NCI-H2029 treated with DMSO at 0.1 percent for 48 hours (cell line): ENCODE results near the gene ABO.
"Not testable (repeated sequence)": the region's sequence is repeated elsewhere in the genome, so short reads cannot be mapped to it uniquely, and the experiment has no call there.

Experiments
- DNase-seq: peaks from one replicate; lab custom pipeline; 2025; lab: John Stamatoyannopoulos, UW

The ABO gene

GRCh38 chr9:133262226-133262625, 12.8 kb downstream of the ABO start:
- no peak for DNase-seq

DNA sequence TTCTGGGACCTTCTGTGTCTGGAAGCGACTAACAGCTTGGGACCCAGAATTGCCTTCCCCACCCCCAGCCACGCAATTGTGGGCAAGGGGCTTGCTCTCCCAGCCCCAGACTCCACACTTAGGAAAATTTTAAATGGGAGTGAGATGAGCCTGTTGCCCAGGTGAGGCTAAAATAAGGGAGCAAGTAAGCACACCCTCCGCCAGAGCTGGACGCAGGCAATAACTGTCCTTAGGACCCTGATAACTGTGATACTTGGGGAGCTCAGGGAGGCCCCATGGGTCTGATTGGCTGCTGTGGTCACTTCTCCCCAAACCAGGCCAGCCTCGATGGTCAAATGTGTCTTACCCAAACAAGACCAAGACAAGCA, 13.3 kb downstream of the ABO start:
- DNase-seq: no peak

- no peak for DNase-seq
Observed at GRCh38 chr9:133261103-133261752, 13.8 kb downstream of the ABO start.

- no peak for DNase-seq
Observed at GRCh38 chr9:133260334-133261102, 14.5 kb downstream of the ABO start.

GRCh38 chr9:133258061-133259015, 16.7 kb downstream of the ABO start:
- no peak for DNase-seq

GRCh38 chr9:133257465-133257956, 17.5 kb downstream of the ABO start:
- DNase-seq: no peak

GRCh38 chr9:133256686-133257091, 18.3 kb downstream of the ABO start:
- no peak for DNase-seq

DNA sequence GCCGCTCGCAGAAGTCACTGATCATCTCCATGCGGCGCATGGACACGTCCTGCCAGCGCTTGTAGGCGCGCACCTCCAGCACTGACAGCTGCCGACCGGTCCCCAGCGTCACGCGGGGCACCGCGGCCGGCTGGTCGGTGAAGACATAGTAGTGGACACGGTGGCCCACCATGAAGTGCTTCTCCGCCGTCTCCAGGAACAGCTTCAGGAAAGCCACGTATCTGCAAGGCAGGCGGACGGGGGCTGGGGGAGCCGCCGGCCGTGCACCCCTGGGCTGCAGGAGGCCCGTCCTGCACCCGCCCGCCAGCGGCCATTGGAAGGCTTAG, 18.9 kb downstream of the ABO start:
- DNase-seq: no peak

DNA sequence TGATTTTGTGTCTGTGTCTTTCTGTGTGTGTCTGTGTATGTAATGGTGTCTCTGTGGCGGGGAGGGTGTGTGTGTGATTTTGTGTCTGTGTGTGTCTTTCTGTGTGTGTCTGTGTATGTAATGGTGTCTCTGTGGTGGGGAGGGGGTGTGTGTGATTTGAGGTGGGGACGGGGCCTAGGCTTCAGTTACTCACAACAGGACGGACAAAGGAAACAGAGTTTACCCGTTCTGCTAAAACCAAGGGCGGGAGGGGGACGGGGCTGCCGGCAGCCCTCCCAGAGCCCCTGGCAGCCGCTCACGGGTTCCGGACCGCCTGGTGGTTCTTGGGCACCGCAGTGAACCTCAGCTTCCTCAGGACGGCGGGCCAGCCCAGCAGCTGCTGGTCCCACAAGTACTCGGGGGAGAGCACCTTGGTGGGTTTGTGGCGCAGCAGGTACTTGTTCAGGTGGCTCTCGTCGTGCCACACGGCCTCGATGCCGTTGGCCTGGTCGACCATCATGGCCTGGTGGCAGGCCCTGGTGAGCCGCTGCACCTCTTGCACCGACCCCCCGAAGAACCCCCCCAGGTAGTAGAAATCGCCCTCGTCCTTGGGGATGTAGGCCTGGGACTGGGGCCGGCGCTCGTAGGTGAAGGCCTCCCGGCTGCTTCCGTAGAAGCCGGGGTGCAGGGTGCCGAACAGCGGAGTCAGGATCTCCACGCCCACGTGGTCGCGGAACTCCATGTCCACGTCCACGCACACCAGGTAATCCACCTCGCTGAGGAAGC, 19.4 kb downstream of the ABO start:
- no peak for DNase-seq

DNA sequence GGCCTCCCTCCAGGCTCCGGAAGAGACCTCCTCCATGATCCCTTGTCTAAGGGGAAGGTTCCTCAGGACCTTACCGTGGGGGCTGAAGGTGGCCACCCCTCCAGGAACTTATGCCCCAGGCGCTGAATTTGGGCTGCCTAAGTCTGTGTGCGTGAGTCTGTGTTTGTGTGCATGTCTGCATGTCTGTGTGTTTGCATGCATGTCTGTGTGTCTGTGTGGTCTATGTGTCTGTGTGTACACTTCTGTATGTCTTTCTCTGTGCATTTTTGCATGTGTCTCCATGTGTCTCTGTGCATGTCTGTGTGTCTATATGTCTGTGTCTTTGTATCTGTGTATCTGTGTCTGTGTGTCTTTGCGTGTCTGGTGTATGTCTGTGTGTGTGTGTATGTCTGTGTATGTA, 20.5 kb downstream of the ABO start:
- no peak for DNase-seq

GRCh38 chr9:133253268-133253667, 21.7 kb downstream of the ABO start:
- DNase-seq: no peak

- no peak for DNase-seq
Observed at GRCh38 chr9:133252301-133253020, 22.5 kb downstream of the ABO start.

- DNase-seq: no peak
Observed at GRCh38 chr9:133251773-133252172, 23.2 kb downstream of the ABO start.

DNA sequence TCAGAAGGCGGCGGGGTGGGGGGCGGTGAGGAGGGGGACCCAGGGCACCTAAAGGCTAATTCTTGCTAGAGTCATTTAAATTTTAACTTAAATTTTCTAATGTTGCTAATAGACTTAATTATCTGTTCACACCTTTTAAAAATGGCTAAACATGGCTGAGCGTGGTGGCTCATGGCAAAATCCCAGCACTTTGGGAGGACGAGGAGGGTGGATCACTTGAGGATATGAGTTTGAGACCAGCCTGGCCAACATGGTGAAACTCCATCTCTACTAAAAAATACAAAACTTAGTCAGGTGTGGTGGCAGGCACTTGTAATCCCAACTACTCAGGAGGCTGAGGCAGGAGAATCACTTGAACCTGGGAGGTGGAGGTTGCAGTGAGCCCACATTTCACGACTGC, 23.8 kb downstream of the ABO start:
- not testable (repeated sequence) for DNase-seq

DNA sequence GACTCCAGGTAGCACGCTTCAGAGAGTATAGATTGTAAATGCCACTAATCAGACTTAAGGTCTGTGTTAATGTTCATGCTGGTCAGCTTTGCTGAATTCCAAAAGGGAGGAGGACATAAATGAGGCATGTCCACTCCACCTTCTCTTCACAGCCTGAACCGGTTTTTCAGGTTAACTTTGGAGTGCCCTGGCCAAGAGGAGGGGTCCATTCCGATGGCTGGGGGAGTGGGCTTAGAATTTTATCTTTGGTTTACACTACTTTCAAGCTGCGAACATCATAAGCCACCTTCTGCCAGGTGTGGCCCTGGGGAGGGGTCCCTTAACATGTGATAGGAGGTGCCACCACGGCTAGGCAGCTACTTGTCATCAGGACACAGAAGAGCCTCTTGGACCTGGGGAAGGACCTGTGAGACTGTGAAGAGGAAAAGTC, 24.2 kb downstream of the ABO start:
- no peak for DNase-seq

DNA sequence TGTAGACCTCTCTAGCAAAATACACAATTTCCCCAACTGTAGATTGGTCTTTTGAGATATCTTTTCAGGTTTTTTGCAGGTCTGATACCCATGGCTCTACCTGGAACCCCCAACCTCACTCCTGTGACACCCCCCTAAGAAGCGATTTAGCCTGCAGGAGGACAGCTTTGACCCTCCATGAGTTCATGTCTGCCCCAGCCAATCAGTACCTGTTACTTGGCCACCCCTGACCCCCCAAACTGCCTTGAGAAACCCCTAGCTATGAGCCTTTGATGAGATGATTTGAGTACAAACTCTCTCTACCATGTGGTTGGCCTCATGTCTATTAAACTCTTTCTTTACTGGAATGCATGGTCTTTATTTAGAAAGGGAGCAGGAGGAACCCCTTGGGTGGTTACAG, 25.7 kb downstream of the ABO start:
- DNase-seq: no peak

- no peak for DNase-seq
Observed at GRCh38 chr9:133248726-133249295, 26.2 kb downstream of the ABO start.

GRCh38 chr9:133247632-133248031, 27.4 kb downstream of the ABO start:
- no peak for DNase-seq

GRCh38 chr9:133246991-133247390, 28.0 kb downstream of the ABO start:
- DNase-seq: no peak

- no peak for DNase-seq
Observed at GRCh38 chr9:133246562-133246961, 28.4 kb downstream of the ABO start.

- no peak for DNase-seq
Observed at GRCh38 chr9:133242991-133243390, 32.0 kb downstream of the ABO start.
